DND-41 (cell line): ENCODE measurements around the gene VWA8.

Experiments used
- EZH2 ChIP-seq: IDR thresholded peaks from 3 replicates; pipeline ENCODE4 v1.6.1; 2012; ENCODE audit warnings: borderline replicate concordance, low read depth, mild to moderate bottlenecking, moderate library complexity, low read length, inconsistent platforms; ENCODE audit not compliant: severe bottlenecking
- TF ChIP-seq, protein P1 (sequence below): IDR thresholded peaks from 2 replicates; pipeline ENCODE4 v1.5.1; 2012; ENCODE audit warnings: borderline replicate concordance, low read length, moderate library complexity, mild to moderate bottlenecking; ENCODE audit not compliant: poor library complexity, severe bottlenecking; ENCODE audit errors: extremely low read depth

DNA sequence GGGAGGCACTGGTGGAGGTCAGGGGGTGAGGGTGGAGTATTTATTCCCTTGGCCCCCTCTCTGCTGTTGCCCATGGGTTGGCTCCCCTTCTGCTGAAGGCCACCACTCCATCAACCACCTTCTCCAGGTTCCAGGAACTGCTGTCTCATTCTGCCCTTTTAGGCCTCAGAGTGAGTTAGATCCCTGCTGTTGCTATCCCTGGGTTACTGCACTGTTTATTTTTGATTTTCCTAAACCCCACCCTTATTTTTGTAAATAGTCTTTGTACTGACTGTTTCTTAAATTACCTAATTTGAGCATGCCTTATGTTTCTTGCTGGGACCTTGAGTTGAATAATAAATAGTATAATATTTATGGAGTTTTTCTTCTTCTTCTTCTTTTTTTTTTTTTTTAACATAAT is 370.8 kb downstream of the VWA8 start:
- TF ChIP-seq, protein P1, sequence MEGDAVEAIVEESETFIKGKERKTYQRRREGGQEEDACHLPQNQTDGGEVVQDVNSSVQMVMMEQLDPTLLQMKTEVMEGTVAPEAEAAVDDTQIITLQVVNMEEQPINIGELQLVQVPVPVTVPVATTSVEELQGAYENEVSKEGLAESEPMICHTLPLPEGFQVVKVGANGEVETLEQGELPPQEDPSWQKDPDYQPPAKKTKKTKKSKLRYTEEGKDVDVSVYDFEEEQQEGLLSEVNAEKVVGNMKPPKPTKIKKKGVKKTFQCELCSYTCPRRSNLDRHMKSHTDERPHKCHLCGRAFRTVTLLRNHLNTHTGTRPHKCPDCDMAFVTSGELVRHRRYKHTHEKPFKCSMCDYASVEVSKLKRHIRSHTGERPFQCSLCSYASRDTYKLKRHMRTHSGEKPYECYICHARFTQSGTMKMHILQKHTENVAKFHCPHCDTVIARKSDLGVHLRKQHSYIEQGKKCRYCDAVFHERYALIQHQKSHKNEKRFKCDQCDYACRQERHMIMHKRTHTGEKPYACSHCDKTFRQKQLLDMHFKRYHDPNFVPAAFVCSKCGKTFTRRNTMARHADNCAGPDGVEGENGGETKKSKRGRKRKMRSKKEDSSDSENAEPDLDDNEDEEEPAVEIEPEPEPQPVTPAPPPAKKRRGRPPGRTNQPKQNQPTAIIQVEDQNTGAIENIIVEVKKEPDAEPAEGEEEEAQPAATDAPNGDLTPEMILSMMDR = no peak
- no peak for TF ChIP-seq EZH2
